GM12874 (cell line): ENCODE data around the gene SOCS3.

Experiments
- TF ChIP-seq, protein P1 (sequence below): IDR thresholded peaks from 2 replicates; pipeline ENCODE4 v1.5.1; 2011; ENCODE audit warnings: low read depth, mild to moderate bottlenecking, control low read depth, low read length, moderate library complexity; ENCODE audit not compliant: insufficient read depth

Gene SOCS3

DNA sequence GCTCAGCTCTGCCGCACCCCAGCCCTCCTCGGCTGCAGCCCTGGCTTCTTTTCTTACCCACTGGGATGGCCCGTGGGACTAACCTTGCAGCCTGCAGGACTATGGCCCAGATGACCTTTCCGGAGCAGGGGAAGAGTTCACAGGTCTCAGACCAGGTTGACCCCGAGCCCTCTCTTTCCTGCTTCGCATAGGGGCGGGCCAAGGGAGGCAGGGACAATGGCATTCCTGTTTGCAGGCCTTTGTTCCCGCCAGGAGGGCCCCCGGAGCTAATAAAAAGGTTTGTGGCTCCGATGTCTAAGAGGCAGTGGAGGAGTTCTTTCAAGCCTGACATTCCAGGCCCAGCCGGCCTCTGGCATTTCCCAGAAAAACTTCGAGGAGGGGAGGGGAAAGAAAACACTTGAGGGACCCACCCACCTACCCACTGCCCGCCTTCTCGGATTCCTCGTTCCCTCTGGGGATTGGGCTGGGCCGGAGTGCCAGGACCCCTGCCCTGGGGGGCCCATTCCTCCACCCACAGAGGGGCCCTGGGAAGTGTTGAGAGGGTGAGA lies 5.8 kb upstream of the SOCS3 start:
- TF ChIP-seq, protein P1, sequence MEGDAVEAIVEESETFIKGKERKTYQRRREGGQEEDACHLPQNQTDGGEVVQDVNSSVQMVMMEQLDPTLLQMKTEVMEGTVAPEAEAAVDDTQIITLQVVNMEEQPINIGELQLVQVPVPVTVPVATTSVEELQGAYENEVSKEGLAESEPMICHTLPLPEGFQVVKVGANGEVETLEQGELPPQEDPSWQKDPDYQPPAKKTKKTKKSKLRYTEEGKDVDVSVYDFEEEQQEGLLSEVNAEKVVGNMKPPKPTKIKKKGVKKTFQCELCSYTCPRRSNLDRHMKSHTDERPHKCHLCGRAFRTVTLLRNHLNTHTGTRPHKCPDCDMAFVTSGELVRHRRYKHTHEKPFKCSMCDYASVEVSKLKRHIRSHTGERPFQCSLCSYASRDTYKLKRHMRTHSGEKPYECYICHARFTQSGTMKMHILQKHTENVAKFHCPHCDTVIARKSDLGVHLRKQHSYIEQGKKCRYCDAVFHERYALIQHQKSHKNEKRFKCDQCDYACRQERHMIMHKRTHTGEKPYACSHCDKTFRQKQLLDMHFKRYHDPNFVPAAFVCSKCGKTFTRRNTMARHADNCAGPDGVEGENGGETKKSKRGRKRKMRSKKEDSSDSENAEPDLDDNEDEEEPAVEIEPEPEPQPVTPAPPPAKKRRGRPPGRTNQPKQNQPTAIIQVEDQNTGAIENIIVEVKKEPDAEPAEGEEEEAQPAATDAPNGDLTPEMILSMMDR, result no peak

DNA sequence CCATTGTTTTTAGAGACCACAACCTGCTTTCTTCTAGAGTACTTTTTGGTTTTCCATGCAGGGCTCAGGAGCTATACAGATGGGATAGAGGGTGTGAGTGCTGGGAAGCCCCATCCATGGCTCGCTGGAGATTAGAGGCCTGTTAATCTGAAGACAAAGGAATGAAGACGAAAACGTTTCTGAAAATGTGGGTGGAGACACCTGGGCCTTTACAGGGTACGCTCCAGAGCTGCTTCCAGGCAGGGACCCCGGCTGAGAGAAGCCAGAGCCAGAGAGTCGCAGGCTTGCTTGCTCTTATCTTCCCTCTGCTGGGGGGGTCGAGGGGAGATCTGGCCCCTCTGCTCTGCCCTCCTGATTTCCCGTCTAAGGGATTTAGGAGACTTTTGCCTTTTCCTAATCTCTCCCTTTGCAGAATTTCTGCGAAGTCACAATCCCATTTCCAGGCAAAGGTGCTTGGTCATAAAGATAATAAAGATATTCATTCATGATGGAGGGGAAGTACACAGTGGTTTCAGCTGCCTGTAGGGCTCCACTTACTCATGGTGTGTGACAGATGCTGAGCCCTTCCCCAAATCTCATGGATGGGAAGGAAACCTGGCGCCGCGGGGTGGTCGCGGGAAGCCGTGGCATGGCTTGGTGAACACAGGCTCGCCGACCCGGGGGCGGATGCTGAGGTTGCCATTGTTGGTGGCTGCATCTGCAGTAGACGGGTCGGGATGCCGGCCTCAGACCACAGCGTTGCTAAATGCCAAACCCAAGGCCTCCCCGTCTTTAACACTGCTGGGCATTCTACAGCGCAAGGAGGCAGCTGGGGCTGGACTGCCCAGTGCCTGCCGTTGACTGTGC lies 4.8 kb upstream of the SOCS3 start:
- TF ChIP-seq, protein P1, result no peak

DNA sequence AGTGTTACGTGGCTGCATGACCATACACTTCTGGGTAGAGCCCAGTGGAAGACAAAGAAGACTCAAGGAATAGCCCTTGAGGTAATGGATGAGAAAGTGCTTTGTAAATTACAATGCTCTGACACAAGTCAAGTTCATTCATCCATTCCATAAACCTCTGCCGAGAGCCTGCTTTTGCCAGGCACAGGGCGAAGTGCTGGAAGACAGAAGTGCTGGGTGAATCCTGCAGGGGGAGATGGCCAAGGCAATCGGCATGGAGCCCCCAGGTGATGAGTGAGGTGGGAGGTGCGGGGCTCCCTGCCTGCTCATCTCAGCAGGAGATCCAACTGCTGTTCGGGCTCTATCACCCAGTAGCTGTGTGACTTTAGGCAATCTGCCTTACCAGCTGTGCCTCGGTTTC lies 2.8 kb upstream of the SOCS3 start:
- TF ChIP-seq, protein P1, result no peak

DNA sequence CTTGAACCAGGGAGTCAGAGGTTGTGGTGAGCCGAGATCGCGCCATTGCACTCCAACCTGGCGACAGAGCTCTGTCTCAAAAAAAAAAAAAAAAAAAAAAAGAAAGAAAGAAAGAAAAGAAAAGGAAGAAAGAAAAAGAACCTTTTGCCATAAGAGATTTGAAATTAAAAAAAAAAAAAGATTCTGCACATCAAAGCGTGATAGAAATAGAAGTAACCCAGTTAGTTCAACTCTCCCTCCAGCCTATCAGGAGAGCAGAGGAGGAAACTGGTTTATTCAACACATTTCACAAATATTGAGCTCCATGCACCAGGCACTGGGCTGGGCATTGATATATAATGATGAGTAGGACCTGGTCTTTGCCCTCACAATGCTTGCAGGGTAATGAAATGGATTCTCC lies 2.4 kb upstream of the SOCS3 start:
- TF ChIP-seq, protein P1, result no peak

DNA sequence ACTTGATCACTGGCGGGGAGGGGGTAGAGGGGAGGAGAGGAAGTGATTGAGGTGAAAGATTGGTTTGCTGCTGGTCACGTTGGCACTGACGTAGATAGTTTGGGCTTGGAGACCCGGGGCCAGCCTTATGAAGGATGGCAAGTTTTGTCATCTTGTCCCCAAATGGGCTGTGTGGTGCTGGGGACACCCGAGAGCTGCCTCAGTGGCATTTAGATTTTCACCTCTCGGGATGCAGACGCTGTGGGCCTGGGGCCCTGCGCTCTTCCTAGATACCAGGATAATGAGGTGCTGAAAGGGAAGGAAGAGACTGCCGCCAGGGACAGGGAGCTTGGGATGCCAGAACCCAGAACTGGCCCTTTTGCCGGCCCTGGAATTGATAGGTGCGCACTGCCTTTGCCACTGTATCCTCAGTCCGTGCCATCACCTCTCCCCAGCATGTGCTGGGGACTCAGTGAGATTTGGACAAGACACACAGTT lies 1.4 kb upstream of the SOCS3 start:
- TF ChIP-seq, protein P1, result no peak

DNA sequence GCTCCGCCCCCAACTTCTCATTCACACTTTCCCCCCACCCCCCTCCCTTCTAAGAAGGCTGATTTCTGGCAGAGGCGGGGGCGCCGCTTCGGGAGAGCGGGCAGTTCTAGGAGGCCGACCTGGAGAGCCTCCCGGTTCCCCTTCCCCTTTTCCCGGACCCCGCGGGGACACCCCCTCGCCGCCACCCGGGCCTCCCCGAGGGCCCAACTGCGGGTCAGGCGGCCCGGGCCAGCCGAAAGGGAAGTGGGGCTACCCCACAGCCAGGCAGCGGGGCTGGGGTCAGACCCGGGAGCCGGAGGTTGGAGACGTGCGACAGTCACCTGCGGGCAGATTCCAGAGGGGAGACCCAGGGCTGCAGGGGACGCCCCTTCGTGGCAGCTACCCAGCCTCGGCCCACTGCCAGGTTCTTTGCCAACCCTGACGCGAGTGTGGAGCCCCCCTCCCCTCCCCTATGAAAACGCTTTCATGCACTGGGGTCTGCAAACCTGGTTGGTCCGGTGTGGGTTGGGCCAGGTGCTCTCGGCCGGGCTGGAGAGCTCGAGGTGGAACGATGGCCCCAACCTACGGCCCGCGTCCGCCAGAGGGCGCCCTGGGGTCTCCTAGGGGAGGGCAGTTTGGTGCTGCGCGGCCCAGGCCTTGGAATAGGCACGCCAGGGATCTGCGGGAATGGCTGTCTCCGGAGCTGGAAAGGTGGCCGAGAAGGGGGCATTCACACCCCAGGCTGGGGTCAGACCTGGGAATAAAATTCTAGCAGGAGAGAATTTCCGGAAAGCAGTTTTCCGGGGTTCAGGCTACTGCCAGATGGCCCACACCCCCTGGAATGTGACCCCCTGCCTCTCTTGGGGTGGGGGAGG lies 721 bp upstream of the SOCS3 start:
- TF ChIP-seq, protein P1, result peak; percentile 98
